GM21576 (cell line): ENCODE results near the gene TSNAX.

Source experiments
- ATAC-seq: cut with Tn5 transposase; IDR thresholded peaks from one replicate; pipeline ENCODE4 v1.9.1; 2021; ENCODE audit warnings: mild to moderate bottlenecking, moderate library complexity; ENCODE audit not compliant: unreplicated experiment

The TSNAX gene

GRCh38 chr1:231517076-231517475 lies 11.4 kb upstream of the TSNAX start:
- no peak for ATAC-seq

- ATAC-seq: no peak
Observed at GRCh38 chr1:231518485-231519034, 9.9 kb upstream of the TSNAX start.

- ATAC-seq: no peak
Observed at GRCh38 chr1:231519166-231519565, 9.3 kb upstream of the TSNAX start.

GRCh38 chr1:231522038-231522437 lies 6.4 kb upstream of the TSNAX start:
- no peak for ATAC-seq

- no peak for ATAC-seq
Observed at GRCh38 chr1:231522931-231523642, 5.4 kb upstream of the TSNAX start.

GRCh38 chr1:231523816-231524215 lies 4.7 kb upstream of the TSNAX start:
- no peak for ATAC-seq

GRCh38 chr1:231526536-231526935 lies 1.9 kb upstream of the TSNAX start:
- no peak for ATAC-seq

- peak; percentile 17 for ATAC-seq
Observed at GRCh38 chr1:231527586-231528171, 790 bp upstream of the TSNAX start.

GRCh38 chr1:231533240-231533639 lies 4.8 kb downstream of the TSNAX start:
- no peak for ATAC-seq

- no peak for ATAC-seq
Observed at GRCh38 chr1:231534703-231535159, 6.3 kb downstream of the TSNAX start.

GRCh38 chr1:231536099-231536498 lies 7.6 kb downstream of the TSNAX start:
- ATAC-seq: no peak

- no peak for ATAC-seq
Observed at GRCh38 chr1:231540847-231541246, 12.4 kb downstream of the TSNAX start.

- ATAC-seq: no peak
Observed at GRCh38 chr1:231541842-231542241, 13.4 kb downstream of the TSNAX start.

GRCh38 chr1:231544943-231545592 lies 16.6 kb downstream of the TSNAX start:
- ATAC-seq: no peak

GRCh38 chr1:231546693-231547092 lies 18.2 kb downstream of the TSNAX start:
- ATAC-seq: no peak

- ATAC-seq: no peak
Observed at GRCh38 chr1:231549733-231550447, 21.4 kb downstream of the TSNAX start.

- ATAC-seq: no peak
Observed at GRCh38 chr1:231550448-231550781, 21.9 kb downstream of the TSNAX start.

GRCh38 chr1:231553320-231553719 lies 24.9 kb downstream of the TSNAX start:
- no peak for ATAC-seq

GRCh38 chr1:231554969-231555368 lies 26.5 kb downstream of the TSNAX start:
- no peak for ATAC-seq

GRCh38 chr1:231557411-231557810 lies 28.9 kb downstream of the TSNAX start:
- no peak for ATAC-seq
